GM23248 (cell line): ENCODE results near the gene SMARCD3.

Experiments used
- EZH2 ChIP-seq: fragments of 200-600 bp; sonication (generic); IDR thresholded peaks from 2 replicates; pipeline ENCODE4 v1.6.1; 2018; ENCODE audit warnings: antibody characterized with exemption, mild to moderate bottlenecking; ENCODE audit not compliant: insufficient read depth, poor library complexity, severe bottlenecking
- EZH2phosphoT487 ChIP-seq: fragments of 200-600 bp; sonication (generic); IDR thresholded peaks from 2 replicates; pipeline ENCODE4 v1.6.1; 2018; ENCODE audit warnings: antibody characterized with exemption, moderate library complexity, mild to moderate bottlenecking, low read depth; ENCODE audit not compliant: insufficient read depth

DNA sequence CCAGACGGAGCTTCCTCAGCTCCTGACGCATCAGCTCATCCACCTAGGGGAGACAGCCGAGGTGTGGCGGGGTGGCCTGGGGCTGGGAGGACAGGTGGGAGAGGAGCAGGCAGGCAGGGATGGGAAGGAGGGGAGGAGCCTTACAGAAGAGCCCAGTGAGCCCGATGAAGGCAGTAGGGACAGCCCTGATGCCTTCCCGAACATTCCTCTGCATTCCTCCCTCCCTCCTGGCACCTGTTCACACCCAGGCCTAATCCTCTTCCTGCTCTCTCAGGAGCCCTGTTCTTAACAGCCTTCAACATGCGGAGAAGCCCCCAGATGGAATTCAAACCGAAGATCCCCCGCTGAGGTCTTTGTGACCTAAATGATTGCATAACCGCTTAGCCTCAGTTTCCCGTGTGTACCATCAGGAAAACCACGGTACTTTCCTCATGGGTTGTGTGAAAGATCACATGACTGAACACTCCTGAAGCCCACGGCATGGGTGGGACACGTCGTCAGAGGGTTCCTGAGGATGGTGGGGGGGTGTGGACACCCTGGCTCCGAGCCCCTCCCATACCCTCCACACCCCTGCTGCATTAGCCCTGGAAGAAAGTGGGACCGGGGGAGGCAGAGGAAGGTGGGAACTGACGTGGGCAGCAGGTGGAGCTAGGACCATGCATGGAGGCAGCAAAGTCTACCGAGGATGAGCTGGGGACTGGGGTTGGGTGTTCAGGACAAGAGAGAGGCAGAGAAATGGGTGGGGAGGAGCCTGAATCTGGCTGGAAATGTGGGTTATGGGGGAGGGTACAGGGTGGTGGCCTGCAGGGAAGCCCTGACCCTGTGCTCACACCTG, 52.7 kb downstream of the SMARCD3 start:
- no peak for TF ChIP-seq EZH2
- TF ChIP-seq EZH2phosphoT487, result no peak
